CD8-positive, alpha-beta memory T cell (primary cell): ENCODE results near the gene CCDC88C. TPM values are rescaled to one million over a fixed set of nuclear protein-coding genes. Genes with fewer than 3 reads are reported as not detected.

Experiments used
- CTCF ChIA-PET: fragments of 350-600 bp; sonication (Branson Sonifier 250); formaldehyde crosslinking; loops from one replicate; lab custom pipeline; 2021; ENCODE audit warnings: antibody characterized with exemption; lab: Charles Lee
- POLR2A ChIA-PET: fragments of 350-600 bp; sonication (Branson Sonifier 250); formaldehyde crosslinking; loops from one replicate; lab custom pipeline; 2021; ENCODE audit warnings: antibody characterized with exemption; lab: Charles Lee
- DNase-seq, 5 donors: peaks; one replicate each; pipeline versions ENCODE4 v3.0.0 to v3.0.0-alpha.2; 2020 to 2022; ENCODE audit warnings: mixed read lengths in 1 of 5
- H3K27ac ChIP-seq: one replicate; pipeline ENCODE4 v1.7.0; 2013; ENCODE audit warnings: low read depth, mild to moderate bottlenecking, low read length, moderate library complexity
- H3K27me3 ChIP-seq: 2 replicates; pipeline ENCODE4 v1.7.0; 2013; ENCODE audit warnings: low read length, mild to moderate bottlenecking; ENCODE audit not compliant: insufficient read depth, poor library complexity, severe bottlenecking
- H3K36me3 ChIP-seq: 2 replicates; pipeline ENCODE4 v1.7.0; 2013; ENCODE audit warnings: mild to moderate bottlenecking, low read length, moderate library complexity; ENCODE audit not compliant: insufficient read depth
- H3K4me1 ChIP-seq: 2 replicates; pipeline ENCODE4 v1.7.0; 2013; ENCODE audit warnings: mild to moderate bottlenecking, low read length, moderate library complexity; ENCODE audit not compliant: insufficient read depth
- H3K4me3 ChIP-seq: 2 replicates; pipeline ENCODE4 v1.7.0; 2013; ENCODE audit warnings: mild to moderate bottlenecking, low read length
- H3K9me3 ChIP-seq: 2 replicates; pipeline ENCODE4 v1.7.0; 2013; ENCODE audit warnings: mild to moderate bottlenecking, low read length
- H3K27ac Mint-ChIP-seq, 8 donors: one replicate each; pipeline ENCODE4 v1.8.0; 2020 to 2021; ENCODE audit warnings: mixed read lengths in 8 of 8, mild to moderate bottlenecking in 6 of 8, inconsistent platforms in 3 of 8, moderate library complexity in 3 of 8
- H3K27me3 Mint-ChIP-seq, 2 donors: one replicate each; pipeline ENCODE4 v1.8.0; 2020 to 2021; ENCODE audit warnings: mixed read lengths in 2 of 2, mild to moderate bottlenecking in 1 of 2, moderate library complexity in 1 of 2
- H3K36me3 Mint-ChIP-seq, 3 donors: one replicate each; pipeline ENCODE4 v1.8.0; 2020 to 2021; ENCODE audit warnings: mixed read lengths in 3 of 3, inconsistent platforms in 1 of 3, mild to moderate bottlenecking in 1 of 3
- H3K4me1 Mint-ChIP-seq, 3 donors: one replicate each; pipeline ENCODE4 v1.8.0; 2020 to 2021; ENCODE audit warnings: mixed read lengths in 3 of 3, inconsistent platforms in 1 of 3, mild to moderate bottlenecking in 1 of 3
- H3K4me3 Mint-ChIP-seq, 7 donors: one replicate each; pipeline ENCODE4 v1.8.0; 2020 to 2021; ENCODE audit warnings: mixed read lengths in 7 of 7, mild to moderate bottlenecking in 6 of 7, moderate library complexity in 4 of 7, inconsistent platforms in 2 of 7
- H3K9me3 Mint-ChIP-seq, 5 donors: one replicate each; pipeline ENCODE4 v1.8.0; 2020 to 2022; ENCODE audit warnings: mixed read lengths in 5 of 5, mild to moderate bottlenecking in 3 of 5, moderate library complexity in 2 of 5, inconsistent platforms in 1 of 5
- polyA plus RNA-seq: library from polyadenylated mRNA; unstranded; fragments of 300-500 nt; fragmentation: Illumina TruSeq; gene quantifications from one replicate; pipeline ENCODE4 v1.2.3, GENCODE V29; 2021
- total RNA-seq, 2 experiments: library from RNA; stranded (reverse); gene quantifications; one replicate each; pipeline ENCODE4 v1.2.3, GENCODE V29; 2021

The CCDC88C gene
- total and polyA plus RNA-seq, 3 experiments from 2014 or later: 42.3 to 74.1 (median 71.7) TPM

DNA sequence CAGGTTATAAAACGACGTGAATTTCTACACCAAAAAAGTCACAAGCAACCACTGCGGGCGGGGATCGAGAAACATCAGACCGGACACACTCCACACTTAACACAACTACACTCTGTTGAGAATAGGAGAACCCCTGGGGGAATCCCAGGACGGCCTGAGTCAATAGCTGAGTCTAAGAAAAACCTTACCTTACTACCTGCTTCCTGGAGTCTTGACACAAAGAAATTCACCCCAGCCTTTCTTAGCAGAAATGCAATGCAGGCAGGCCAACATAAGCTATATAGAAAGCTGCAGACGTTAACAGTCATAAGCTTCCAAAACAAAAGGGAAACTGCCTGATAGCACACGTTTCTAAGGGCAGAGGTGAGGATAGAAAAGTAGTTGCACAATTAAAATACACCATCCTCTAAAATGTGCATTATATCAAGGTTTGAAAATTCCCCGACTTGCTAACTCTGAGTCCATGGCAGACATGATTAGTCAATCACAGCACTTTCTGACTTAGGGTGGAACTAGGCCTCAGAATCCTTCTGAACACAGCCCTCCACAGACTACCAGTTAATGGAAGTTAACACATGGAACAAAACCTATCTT lies 68.0 kb downstream of the CCDC88C start:
- Mint-ChIP-seq H3K4me3 (peak overlapping the region; percentile 34 to 93 (median 85)), H3K27ac (peak overlapping the region; percentile 91 to 99 (median 98)), H3K36me3 (peaks cover 0 to 50% (median 6%) of the 10 kb centered on the region in 3 donors), H3K9me3 (no peaks in the 10 kb centered on the region), H3K4me1 (peaks cover 84 to 93% (median 92%) of the 10 kb centered on the region in 3 donors), H3K27me3 (no peaks in the 10 kb centered on the region)
- POLR2A ChIA-PET: interaction anchor here (0.7 to 3.9 kb wide), 10 partner anchors 25 to 71 kb away, joined by 3 to 17 read pairs (median 4); no protein-coding TSS in a partner anchor
- Histone ChIP-seq H3K36me3 (peaks cover 16% of the 10 kb centered on the region), H3K4me3 (no peak overlapping the region), H3K9me3 (no peaks in the 10 kb centered on the region), H3K4me1 (peaks cover 73% of the 10 kb centered on the region), H3K27ac (peak overlapping the region; percentile 41), H3K27me3 (no peaks in the 10 kb centered on the region)
- DNase-seq: peak; percentile 53 to 80 (median 61)
- CTCF ChIA-PET: interaction anchor here (1.0 to 11.4 kb wide), 16 partner anchors 9 to 78 kb away, joined by 3 to 95 read pairs (median 6); partner anchors contain the start of gene CCDC88C

DNA sequence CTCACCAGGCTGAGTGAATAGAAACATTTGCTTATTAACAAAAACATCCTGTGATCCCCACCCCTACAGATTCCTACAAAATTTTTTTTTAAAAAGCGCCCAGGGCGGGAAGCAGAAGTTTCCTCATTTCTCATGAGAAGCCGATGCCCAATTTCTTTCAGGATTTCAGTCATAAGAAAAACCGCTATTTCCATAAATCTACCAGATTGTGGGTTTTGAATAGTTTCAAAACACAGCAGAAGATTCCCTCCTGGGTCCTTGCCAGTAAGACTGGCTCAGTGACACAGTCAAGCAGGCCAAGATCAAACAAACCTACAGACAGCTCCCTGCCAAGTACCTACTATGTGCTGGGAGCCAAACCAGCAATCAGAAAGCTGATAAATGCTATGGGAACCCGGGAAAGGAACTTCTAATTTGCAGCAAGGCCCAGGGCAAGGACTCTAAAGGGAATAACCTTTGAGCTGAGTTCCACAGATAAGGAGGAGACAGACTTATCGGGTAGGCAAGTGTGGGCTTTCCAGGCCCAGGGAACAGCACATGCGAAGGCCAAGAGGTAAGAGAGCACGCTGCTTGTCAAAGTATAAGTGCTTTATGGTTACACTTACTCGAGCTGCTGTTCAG lies 68.7 kb downstream of the CCDC88C start:
- no peak overlapping the region for H3K4me3 ChIP-seq
- Mint-ChIP-seq H3K36me3 (peaks cover 0 to 47% (median 6%) of the 10 kb centered on the region in 3 donors), H3K4me1 (peaks cover 82 to 91% (median 90%) of the 10 kb centered on the region in 3 donors), H3K27me3 (no peaks in the 10 kb centered on the region), H3K27ac (peak overlapping the region; percentile 91 to 99 (median 98)), H3K9me3 (no peaks in the 10 kb centered on the region), H3K4me3 (peak overlapping the region; percentile 34 to 93 (median 85))
- DNase-seq: peak in 1 of 5 donors; percentile 26
- ChIA-PET POLR2A (interaction anchor here (0.7 to 3.9 kb wide), 6 partner anchors 25 to 67 kb away, joined by 3 to 17 read pairs (median 6); no protein-coding TSS in a partner anchor), CTCF (interaction anchor here (1.0 to 11.4 kb wide), 14 partner anchors 9 to 79 kb away, joined by 3 to 95 read pairs (median 8); partner anchors contain the start of gene CCDC88C)
- H3K4me1 ChIP-seq: peaks cover 69% of the 10 kb centered on the region
- H3K27ac ChIP-seq: peak overlapping the region; percentile 41
- H3K36me3 ChIP-seq: peaks cover 11% of the 10 kb centered on the region
- no peaks in the 10 kb centered on the region for H3K9me3 ChIP-seq
- no peaks in the 10 kb centered on the region for H3K27me3 ChIP-seq

DNA sequence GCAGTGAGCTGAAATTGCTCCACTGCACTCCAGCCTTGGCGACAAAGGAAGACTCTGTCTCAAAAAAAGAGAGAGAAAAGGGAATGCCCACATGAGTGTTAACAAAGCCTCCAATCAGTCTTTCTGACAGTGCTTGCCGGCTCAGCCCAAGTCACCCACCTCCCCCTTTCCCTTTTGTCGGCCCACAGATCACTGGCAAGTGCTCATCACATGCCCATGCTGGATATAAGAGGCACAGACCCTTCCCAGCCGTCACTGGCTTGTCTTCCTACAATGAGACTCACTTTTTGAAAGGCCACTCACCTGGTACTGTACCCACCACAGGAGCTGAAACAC lies 70.8 kb downstream of the CCDC88C start:
- peaks cover 65 to 91% (median 74%) of the 10 kb centered on the region in 3 donors for H3K4me1 Mint-ChIP-seq
- H3K9me3 Mint-ChIP-seq: no peaks in the 10 kb centered on the region
- peaks cover 0 to 49% (median 5%) of the 10 kb centered on the region in 3 donors for H3K36me3 Mint-ChIP-seq
- ChIA-PET POLR2A (interaction anchor here (0.7 to 0.9 kb wide), 2 partner anchors 10 to 31 kb away, joined by 3 read pairs; no protein-coding TSS in a partner anchor), CTCF (interaction anchor here (0.9 to 2.7 kb wide), 4 partner anchors 23 to 73 kb away, joined by 3 to 11 read pairs (median 4); partner anchors contain the start of gene CCDC88C)
- Histone ChIP-seq H3K36me3 (peaks cover 1% of the 10 kb centered on the region), H3K27ac (no peak overlapping the region), H3K4me3 (no peak overlapping the region), H3K4me1 (peaks cover 49% of the 10 kb centered on the region), H3K27me3 (no peaks in the 10 kb centered on the region), H3K9me3 (no peaks in the 10 kb centered on the region)
- peak in 1 of 5 donors; percentile 10 for DNase-seq
- no peaks in the 10 kb centered on the region for H3K27me3 Mint-ChIP-seq
- peak overlapping the region; percentile 78 to 98 (median 88) for H3K27ac Mint-ChIP-seq
- H3K4me3 Mint-ChIP-seq: peak overlapping the region in 4 of 7 donors; percentile 9 to 50 (median 22)

DNA sequence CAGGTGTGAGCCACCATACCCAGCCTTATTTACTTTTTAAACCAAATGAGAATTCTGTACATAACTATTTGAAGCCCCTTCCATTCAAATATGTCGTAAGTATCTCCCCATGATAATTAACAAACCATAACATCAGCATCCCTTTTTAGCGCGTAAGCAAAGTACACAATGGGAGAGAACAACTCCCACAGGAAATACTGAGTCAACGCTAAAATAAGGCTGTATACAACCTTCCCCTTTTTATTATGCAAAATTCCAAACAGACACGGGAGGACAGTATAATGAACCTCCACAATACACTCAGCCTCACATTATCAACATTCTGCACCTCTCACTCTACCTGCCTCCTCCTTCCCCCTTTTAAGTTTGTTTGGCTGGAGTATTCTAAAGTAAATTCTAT lies 73.5 kb downstream of the CCDC88C start:
- Histone ChIP-seq H3K36me3 (peaks cover 27% of the 10 kb centered on the region), H3K9me3 (no peaks in the 10 kb centered on the region), H3K27ac (no peak overlapping the region), H3K4me3 (no peak overlapping the region), H3K27me3 (no peaks in the 10 kb centered on the region), H3K4me1 (peaks cover 23% of the 10 kb centered on the region)
- peak overlapping the region; percentile 5 to 90 (median 72) for H3K27ac Mint-ChIP-seq
- H3K4me3 Mint-ChIP-seq: no peak overlapping the region
- POLR2A ChIA-PET: no interaction called here
- H3K4me1 Mint-ChIP-seq: peaks cover 38 to 65% (median 52%) of the 10 kb centered on the region in 3 donors
- H3K27me3 Mint-ChIP-seq: no peaks in the 10 kb centered on the region
- no peak for DNase-seq
- peaks cover 0 to 72% (median 11%) of the 10 kb centered on the region in 3 donors for H3K36me3 Mint-ChIP-seq
- no peaks in the 10 kb centered on the region for H3K9me3 Mint-ChIP-seq
- CTCF ChIA-PET: interaction anchor here (2.7 to 3.3 kb wide), 2 partner anchors 11 to 20 kb away, joined by 11 read pairs; no protein-coding TSS in a partner anchor

DNA sequence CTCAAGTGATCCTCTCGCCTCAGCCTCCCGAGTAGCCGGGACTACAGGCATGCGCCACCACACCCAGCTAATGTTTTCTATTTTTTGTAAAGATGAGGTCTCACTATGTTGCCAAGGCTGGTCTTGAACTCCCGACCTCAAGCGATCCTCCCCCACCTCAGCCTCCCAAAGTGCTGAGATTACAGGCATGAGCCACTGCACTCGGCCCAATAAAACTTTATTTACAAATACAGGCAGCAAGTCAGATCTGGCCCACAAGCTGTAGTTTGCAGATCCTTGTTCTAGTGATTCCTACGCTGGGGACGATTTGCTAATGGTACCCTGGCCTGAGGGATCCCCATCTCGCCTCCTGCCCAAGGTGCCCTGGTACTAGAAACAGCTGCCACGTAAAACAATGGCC lies 74.6 kb downstream of the CCDC88C start:
- Mint-ChIP-seq H3K9me3 (no peaks in the 10 kb centered on the region), H3K4me3 (no peak overlapping the region), H3K4me1 (peaks cover 29 to 55% (median 43%) of the 10 kb centered on the region in 3 donors), H3K36me3 (peaks cover 0 to 81% (median 11%) of the 10 kb centered on the region in 3 donors), H3K27ac (peak overlapping the region in 4 of 8 donors; percentile 32 to 82 (median 55)), H3K27me3 (no peaks in the 10 kb centered on the region)
- Histone ChIP-seq H3K4me3 (no peak overlapping the region), H3K4me1 (peaks cover 14% of the 10 kb centered on the region), H3K36me3 (peaks cover 37% of the 10 kb centered on the region), H3K27ac (no peak overlapping the region), H3K27me3 (no peaks in the 10 kb centered on the region), H3K9me3 (no peaks in the 10 kb centered on the region)
- POLR2A ChIA-PET: interaction anchor here (0.7 kb wide), 1 partner anchor 11 kb away, joined by 3 read pairs; no protein-coding TSS in a partner anchor
- CTCF ChIA-PET: interaction anchor here (1.0 to 3.3 kb wide), 6 partner anchors 12 to 78 kb away, joined by 3 to 11 read pairs (median 6); partner anchors contain the start of gene CCDC88C
- DNase-seq: no peak

DNA sequence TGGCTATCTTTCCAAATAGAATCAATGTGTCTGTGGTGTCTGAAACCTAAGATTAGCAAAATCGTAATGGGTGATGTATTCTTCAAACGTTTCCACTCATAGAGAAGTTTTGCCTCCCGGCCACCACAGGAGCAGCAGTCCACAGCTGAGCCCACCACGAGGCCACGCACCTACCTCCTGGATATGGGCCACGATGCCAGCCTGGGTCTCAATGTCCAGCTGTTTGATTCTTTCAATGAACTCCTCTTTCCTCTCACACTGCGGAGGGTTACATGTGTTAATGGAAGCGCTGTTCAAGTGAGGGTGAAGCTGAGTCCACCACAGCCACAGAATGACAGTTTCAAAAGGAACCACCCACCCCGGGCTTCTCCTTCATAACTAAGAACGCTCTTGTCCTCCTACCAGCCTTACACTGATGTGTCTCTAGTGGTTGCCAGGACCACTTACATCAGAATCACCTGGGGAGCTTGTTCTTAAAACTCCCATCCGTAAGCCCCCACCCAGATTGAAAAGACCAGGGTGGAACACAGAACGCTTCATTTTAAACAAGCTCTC lies 75.3 kb downstream of the CCDC88C start:
- no peak overlapping the region for H3K27ac ChIP-seq

DNA sequence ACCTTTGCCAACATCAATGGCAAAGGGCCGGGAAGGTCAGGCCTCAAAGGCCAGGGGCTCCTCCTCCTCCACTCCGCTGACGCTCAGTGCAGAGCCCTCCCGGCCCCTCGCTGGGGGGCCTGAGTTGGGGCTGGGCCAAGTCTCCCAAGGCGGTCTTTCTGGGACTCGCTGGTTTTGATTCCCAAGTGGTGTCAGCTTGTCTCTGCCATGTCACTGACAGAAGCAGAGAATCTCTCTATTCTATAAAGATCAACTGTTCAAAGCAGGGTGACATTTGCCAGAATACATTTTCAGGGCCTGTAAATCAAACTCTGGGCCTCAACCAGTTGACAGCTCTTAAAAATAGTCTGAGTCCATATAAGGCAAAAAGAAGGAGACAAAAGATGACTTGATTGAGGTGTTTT lies 75.9 kb downstream of the CCDC88C start:
- no peaks in the 10 kb centered on the region for H3K27me3 ChIP-seq
- no peaks in the 10 kb centered on the region for H3K9me3 ChIP-seq
- Mint-ChIP-seq H3K27me3 (no peaks in the 10 kb centered on the region), H3K27ac (peak overlapping the region in 2 of 8 donors; percentile 29 to 82), H3K4me3 (no peak overlapping the region), H3K36me3 (peaks cover 0 to 88% (median 11%) of the 10 kb centered on the region in 3 donors), H3K4me1 (peaks cover 22 to 45% (median 32%) of the 10 kb centered on the region in 3 donors), H3K9me3 (no peaks in the 10 kb centered on the region)
- CTCF ChIA-PET: interaction anchor here (1.2 to 3.3 kb wide), 6 partner anchors 9 to 79 kb away, joined by 3 to 11 read pairs (median 6); partner anchors contain the start of gene CCDC88C
- POLR2A ChIA-PET: interaction anchor here (0.7 to 1.4 kb wide), 4 partner anchors 10 to 77 kb away, joined by 3 to 5 read pairs (median 3); no protein-coding TSS in a partner anchor
- peaks cover 50% of the 10 kb centered on the region for H3K36me3 ChIP-seq
- H3K4me3 ChIP-seq: no peak overlapping the region
- peaks cover 10% of the 10 kb centered on the region for H3K4me1 ChIP-seq
- H3K27ac ChIP-seq: no peak overlapping the region
- no peak for DNase-seq

More for the DNA sequence above, 75.3 kb downstream of the CCDC88C start:
- H3K4me1 Mint-ChIP-seq: peaks cover 28 to 50% (median 37%) of the 10 kb centered on the region in 3 donors
- DNase-seq: no peak
- Histone ChIP-seq H3K4me1 (peaks cover 14% of the 10 kb centered on the region), H3K4me3 (no peak overlapping the region), H3K27me3 (no peaks in the 10 kb centered on the region), H3K36me3 (peaks cover 45% of the 10 kb centered on the region), H3K9me3 (no peaks in the 10 kb centered on the region)
- peaks cover 0 to 88% (median 11%) of the 10 kb centered on the region in 3 donors for H3K36me3 Mint-ChIP-seq
- H3K27me3 Mint-ChIP-seq: no peaks in the 10 kb centered on the region
- ChIA-PET CTCF (interaction anchor here (1.0 to 3.3 kb wide), 9 partner anchors 8 to 79 kb away, joined by 3 to 11 read pairs (median 5); partner anchors contain the start of gene CCDC88C), POLR2A (interaction anchor here (0.7 to 1.4 kb wide), 5 partner anchors 10 to 76 kb away, joined by 3 to 5 read pairs (median 3); no protein-coding TSS in a partner anchor)
- H3K4me3 Mint-ChIP-seq: no peak overlapping the region
- peak overlapping the region in 4 of 8 donors; percentile 22 to 57 (median 40) for H3K27ac Mint-ChIP-seq
- no peaks in the 10 kb centered on the region for H3K9me3 Mint-ChIP-seq
